ENCODE data around the gene SELENOO.

DNA sequence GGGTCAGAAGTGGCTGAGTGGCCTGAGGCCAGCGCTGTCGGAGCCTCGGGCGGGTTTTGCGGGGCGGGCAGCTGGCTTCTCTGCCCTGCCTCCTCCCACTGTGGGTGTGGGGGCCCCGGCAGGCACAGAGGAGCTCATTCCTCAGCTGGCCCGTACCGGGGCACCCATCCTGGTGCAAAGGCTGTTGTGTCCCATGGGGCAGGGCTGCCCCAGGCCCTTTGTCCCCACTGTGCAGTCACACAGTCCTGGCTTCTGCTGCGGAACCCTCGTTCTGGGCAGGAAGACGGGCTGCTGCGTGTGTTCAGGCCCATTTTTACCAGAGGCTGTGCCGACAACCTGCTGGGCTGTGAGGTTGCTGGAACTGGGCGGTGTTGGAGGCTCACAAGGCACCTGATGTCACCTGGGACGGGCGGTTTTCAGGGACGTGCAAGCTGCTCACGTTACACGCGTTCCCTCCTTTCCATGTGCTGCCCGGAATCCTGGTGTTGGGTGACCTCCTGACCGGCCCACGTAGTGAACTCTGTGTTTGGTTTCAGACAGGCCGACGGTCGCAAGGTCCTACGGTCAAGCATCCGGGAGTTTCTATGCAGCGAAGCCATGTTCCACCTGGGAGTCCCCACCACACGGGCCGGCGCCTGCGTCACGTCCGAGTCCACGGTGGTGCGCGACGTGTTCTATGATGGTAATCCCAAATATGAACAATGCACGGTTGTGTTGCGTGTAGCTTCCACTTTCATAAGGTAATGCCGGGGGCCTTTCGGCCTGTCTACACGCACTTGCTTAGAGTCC is 5.2 kb downstream of the SELENOO start:
- peak; percentile 86 for TF ChIP-seq POLR2A (IDR thresholded peaks at IDR 0.05)
- no peak for TF ChIP-seq CTCF (IDR thresholded peaks at IDR 0.05)

Data from right lobe of liver (tissue), 4 donors.